Lower lobe of right lung (tissue), 2 donors: ENCODE measurements around the gene WDFY4. TPM values are rescaled to one million over a fixed set of nuclear protein-coding genes. Genes with fewer than 3 reads are reported as not detected.

Experiments
- ATAC-seq, 2 donors: fragments of 200-7000 bp; cut with Tn5 transposase; one replicate each; pipeline ENCODE4 v1.9.1; 2020 to 2022; ENCODE audit warnings: mild to moderate bottlenecking in 2 of 2, moderate library complexity in 2 of 2
- DNase-seq: peaks from one replicate; pipeline ENCODE4 v3.0.0-alpha.2; 2020
- H3K27ac ChIP-seq: fragments of 200-600 bp; one replicate; pipeline ENCODE4 v1.8.0; 2022
- H3K27me3 ChIP-seq: fragments of 200-600 bp; one replicate; pipeline ENCODE4 v1.8.0; 2022; ENCODE audit warnings: low read depth
- H3K36me3 ChIP-seq: fragments of 200-600 bp; one replicate; pipeline ENCODE4 v1.8.0; 2022; ENCODE audit warnings: mild to moderate bottlenecking
- H3K4me1 ChIP-seq: fragments of 200-600 bp; one replicate; pipeline ENCODE4 v1.8.0; 2022
- H3K4me3 ChIP-seq: fragments of 200-600 bp; one replicate; pipeline ENCODE4 v1.8.0; 2022; ENCODE audit warnings: mild to moderate bottlenecking
- H3K9me3 ChIP-seq: fragments of 200-600 bp; one replicate; pipeline ENCODE4 v1.8.0; 2022
- intact Hi-C: fragments of 100-400 bp; cut with DNase I; formaldehyde crosslinking; loops from one replicate; pipeline ENCODE4 v1.11.0; 2022
- total RNA-seq: library from RNA; stranded (reverse); fragmentation: NEBNext Ultra II Directional; extraction: Animal tissue kit (Norgen Biotek cat#: 25700); gene quantifications from one replicate; pipeline ENCODE4 v1.2.1, GENCODE V29; 2021
- TF ChIP-seq, protein P1 (sequence below): fragments of 200-600 bp; IDR thresholded peaks from one replicate; pipeline ENCODE4 v1.8.0; 2022; ENCODE audit warnings: antibody characterized with exemption, mild to moderate bottlenecking
- donor health status: DM: no; HTN: yes; CAD: no; lungs with severe emphysema.

WDFY4 gene
- total RNA-seq, 1 donor from 2014 or later = 44.4 TPM

DNA sequence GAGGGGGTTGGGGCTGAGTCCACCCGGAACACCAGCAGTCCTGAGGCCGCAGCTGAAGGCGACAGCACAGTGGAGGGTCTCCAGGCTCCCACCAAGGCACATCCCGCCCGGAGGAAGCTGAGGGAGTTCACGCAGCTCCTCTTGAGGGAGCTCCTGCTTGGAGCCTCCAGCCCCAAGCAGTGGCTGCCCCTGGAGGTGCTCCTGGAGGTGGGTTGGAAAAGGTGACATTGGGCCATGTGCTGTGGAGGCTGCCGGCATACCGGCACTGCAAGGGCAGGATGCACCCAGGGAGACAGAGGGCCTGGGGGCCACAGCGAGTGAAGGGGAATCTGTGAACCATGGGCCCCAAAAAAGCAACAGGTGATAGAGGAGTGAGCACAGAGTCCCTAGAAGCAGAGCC lies 135.6 kb downstream of the WDFY4 start:
- intact Hi-C loops = no loop called here
- H3K4me1 ChIP-seq = no peaks in the 10 kb centered on the region

GRCh38 chr10:48820699-48821098 lies 136.0 kb downstream of the WDFY4 start:
- Histone ChIP-seq H3K36me3 (no peaks in the 10 kb centered on the region), H3K27me3 (no peaks in the 10 kb centered on the region), H3K9me3 (no peaks in the 10 kb centered on the region), H3K4me1 (no peaks in the 10 kb centered on the region), H3K4me3 (no peak overlapping the region), H3K27ac (no peak overlapping the region)
- intact Hi-C loops = no loop called here
- TF ChIP-seq, protein P1, sequence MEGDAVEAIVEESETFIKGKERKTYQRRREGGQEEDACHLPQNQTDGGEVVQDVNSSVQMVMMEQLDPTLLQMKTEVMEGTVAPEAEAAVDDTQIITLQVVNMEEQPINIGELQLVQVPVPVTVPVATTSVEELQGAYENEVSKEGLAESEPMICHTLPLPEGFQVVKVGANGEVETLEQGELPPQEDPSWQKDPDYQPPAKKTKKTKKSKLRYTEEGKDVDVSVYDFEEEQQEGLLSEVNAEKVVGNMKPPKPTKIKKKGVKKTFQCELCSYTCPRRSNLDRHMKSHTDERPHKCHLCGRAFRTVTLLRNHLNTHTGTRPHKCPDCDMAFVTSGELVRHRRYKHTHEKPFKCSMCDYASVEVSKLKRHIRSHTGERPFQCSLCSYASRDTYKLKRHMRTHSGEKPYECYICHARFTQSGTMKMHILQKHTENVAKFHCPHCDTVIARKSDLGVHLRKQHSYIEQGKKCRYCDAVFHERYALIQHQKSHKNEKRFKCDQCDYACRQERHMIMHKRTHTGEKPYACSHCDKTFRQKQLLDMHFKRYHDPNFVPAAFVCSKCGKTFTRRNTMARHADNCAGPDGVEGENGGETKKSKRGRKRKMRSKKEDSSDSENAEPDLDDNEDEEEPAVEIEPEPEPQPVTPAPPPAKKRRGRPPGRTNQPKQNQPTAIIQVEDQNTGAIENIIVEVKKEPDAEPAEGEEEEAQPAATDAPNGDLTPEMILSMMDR = no peak
- no peak for ATAC-seq
- DNase-seq = no peak

More for the DNA sequence above, 135.6 kb downstream of the WDFY4 start:
- no peak for DNase-seq
- TF ChIP-seq, protein P1 = no peak
- H3K4me3 ChIP-seq = no peak overlapping the region
- H3K27ac ChIP-seq = no peak overlapping the region
- H3K27me3 ChIP-seq = no peaks in the 10 kb centered on the region
- H3K36me3 ChIP-seq = no peaks in the 10 kb centered on the region
- ATAC-seq = no peak
- H3K9me3 ChIP-seq = no peaks in the 10 kb centered on the region

DNA sequence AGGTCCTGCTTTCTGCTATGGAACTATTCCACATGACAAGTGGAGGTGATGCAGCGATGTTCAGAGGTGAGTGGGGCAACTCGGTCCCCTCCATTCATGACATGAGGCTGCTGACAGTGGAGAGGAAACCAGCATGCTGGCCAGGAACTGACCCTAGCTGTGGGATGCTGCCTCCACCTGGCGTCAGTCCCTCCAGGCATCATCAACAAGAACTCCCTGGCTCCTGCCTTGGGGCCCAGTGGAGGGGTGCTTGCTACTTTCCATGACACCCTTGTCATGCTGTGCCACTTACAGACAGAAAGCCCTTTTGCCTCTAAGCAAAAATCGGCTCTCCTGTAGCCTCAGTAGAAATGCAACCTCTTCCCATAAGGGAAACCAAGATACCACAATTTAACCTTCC lies 136.4 kb downstream of the WDFY4 start:
- Histone ChIP-seq H3K4me1 (no peaks in the 10 kb centered on the region), H3K27me3 (no peaks in the 10 kb centered on the region), H3K27ac (no peak overlapping the region), H3K4me3 (no peak overlapping the region), H3K9me3 (no peaks in the 10 kb centered on the region), H3K36me3 (no peaks in the 10 kb centered on the region)
- TF ChIP-seq, protein P1 = no peak
- ATAC-seq (no peak), DNase-seq (no peak)
- intact Hi-C loops = no loop called here

GRCh38 chr10:48821692-48822091 lies 137.0 kb downstream of the WDFY4 start:
- Histone ChIP-seq H3K27ac (no peak overlapping the region), H3K36me3 (no peaks in the 10 kb centered on the region), H3K4me3 (no peak overlapping the region), H3K4me1 (no peaks in the 10 kb centered on the region), H3K9me3 (no peaks in the 10 kb centered on the region), H3K27me3 (no peaks in the 10 kb centered on the region)
- ATAC-seq = no peak
- TF ChIP-seq, protein P1 = no peak
- DNase-seq = no peak
- intact Hi-C loops = no loop called here

DNA sequence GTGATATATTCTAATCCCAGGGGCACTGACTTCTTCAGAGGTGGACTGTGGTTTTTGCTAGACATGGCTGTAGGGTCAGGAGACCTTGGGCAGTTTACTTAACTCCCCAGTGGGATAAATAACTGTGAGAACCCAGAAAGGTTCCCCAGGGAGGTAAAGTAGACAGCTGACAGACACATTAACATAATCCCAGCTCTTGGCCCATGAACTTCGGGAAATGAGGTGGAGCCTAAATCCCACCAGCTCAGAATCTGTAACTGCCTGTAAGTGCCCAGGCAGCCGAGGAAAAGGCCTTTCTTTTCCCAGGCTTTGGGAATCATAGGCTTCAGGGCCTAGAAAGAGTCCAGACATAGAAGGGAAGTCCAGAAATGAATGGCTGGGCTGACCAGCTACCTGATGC lies 149.0 kb downstream of the WDFY4 start:
- TF ChIP-seq, protein P1 = no peak
- Histone ChIP-seq H3K9me3 (no peaks in the 10 kb centered on the region), H3K4me3 (no peak overlapping the region), H3K36me3 (no peaks in the 10 kb centered on the region), H3K27ac (no peak overlapping the region), H3K4me1 (no peaks in the 10 kb centered on the region), H3K27me3 (no peaks in the 10 kb centered on the region)
- DNase-seq = no peak
- intact Hi-C loops = no loop called here
- no peak for ATAC-seq
